HEK293 (cell line): ENCODE measurements around the gene CCM2.

Source experiments
- CTCF ChIA-PET: fragments of 350-600 bp; formaldehyde crosslinking; extraction: SDS; loops from one replicate; lab custom pipeline; 2021; ENCODE audit warnings: antibody characterized with exemption; lab: Yijun Ruan, JAX
- POLR2A ChIA-PET: fragments of 300-600 bp; formaldehyde crosslinking; extraction: SDS; loops from one replicate; lab custom pipeline; 2020; ENCODE audit warnings: antibody characterized with exemption, inconsistent platforms; lab: Yijun Ruan, JAX
- H3K27ac ChIP-seq: fragments of 200-500 bp; sonication (Bioruptor generic); 2 replicates; pipeline ENCODE4 v1.5.1; 2014; ENCODE audit warnings: low read depth, low read length, control low read depth, inconsistent platforms; ENCODE audit errors: extremely low read depth
- H3K36me3 ChIP-seq, 2 experiments: fragments of 200-500 bp in 1 of 2; sonication (Bioruptor generic) in 1 of 2; 1 replicate in 1 of 2; 2 replicates in 1 of 2; pipeline ENCODE4 v1.5.1; 2014 to 2017; ENCODE audit warnings: inconsistent platforms in 2 of 2, low read length in 2 of 2; ENCODE audit not compliant: control insufficient read depth in 2 of 2, insufficient read depth in 1 of 2
- H3K4me1 ChIP-seq: fragments of 200-500 bp; sonication (Bioruptor generic); 2 replicates; pipeline ENCODE4 v1.5.1; 2014; ENCODE audit warnings: mild to moderate bottlenecking, low read length, inconsistent platforms; ENCODE audit not compliant: control insufficient read depth, insufficient read depth
- H3K4me3 ChIP-seq: 2 replicates; pipeline ENCODE4 v1.5.1; 2011; ENCODE audit warnings: low read depth, mild to moderate bottlenecking, control low read depth, low read length, moderate library complexity
- H3K9me3 ChIP-seq: fragments of 200-500 bp; sonication (Bioruptor generic); 2 replicates; pipeline ENCODE4 v1.5.1; 2014; ENCODE audit warnings: low read depth, low read length, inconsistent platforms; ENCODE audit not compliant: control insufficient read depth, insufficient read depth
- GFI1B ChIP-seq: fragments of 450-650 bp; formaldehyde crosslinking; IDR thresholded peaks from 2 replicates; pipeline ENCODE4 v1.5.1; 2016; ENCODE audit warnings: missing biosample characterization, missing genetic modification characterization
- KLF9 ChIP-seq: fragments of 450-650 bp; formaldehyde crosslinking; IDR thresholded peaks from 2 replicates; pipeline ENCODE4 v1.5.1; 2016; ENCODE audit warnings: missing biosample characterization, missing genetic modification characterization, low read depth
- PRDM1 ChIP-seq: fragments of 450-650 bp; formaldehyde crosslinking; IDR thresholded peaks from 2 replicates; pipeline ENCODE4; 2016; ENCODE audit warnings: missing biosample characterization, missing genetic modification characterization
- SALL2 ChIP-seq: fragments of 450-650 bp; formaldehyde crosslinking; IDR thresholded peaks from 2 replicates; pipeline ENCODE4 v1.5.0; 2017; ENCODE audit warnings: missing biosample characterization, mild to moderate bottlenecking, missing genetic modification characterization, borderline replicate concordance
- SP3 ChIP-seq: fragments of 450-650 bp; formaldehyde crosslinking; IDR thresholded peaks from 2 replicates; pipeline ENCODE4 v1.5.1; 2016; ENCODE audit warnings: missing biosample characterization, missing genetic modification characterization
- ZBTB17 ChIP-seq: fragments of 450-650 bp; formaldehyde crosslinking; IDR thresholded peaks from 2 replicates; pipeline ENCODE4 v1.5.1; 2016; ENCODE audit warnings: missing biosample characterization, missing genetic modification characterization
- ZNF2 ChIP-seq: fragments of 450-650 bp; formaldehyde crosslinking; IDR thresholded peaks from 2 replicates; pipeline ENCODE4 v1.5.1; 2016; ENCODE audit warnings: missing biosample characterization, missing genetic modification characterization
- ZNF302 ChIP-seq: fragments of 450-650 bp; formaldehyde crosslinking; IDR thresholded peaks from 2 replicates; pipeline ENCODE4 v1.5.1; 2016; ENCODE audit warnings: missing biosample characterization, missing genetic modification characterization, low read depth
- ZNF433 ChIP-seq: fragments of 450-650 bp; formaldehyde crosslinking; IDR thresholded peaks from 2 replicates; pipeline ENCODE4 v1.5.1; 2016; ENCODE audit warnings: missing biosample characterization, missing genetic modification characterization, low read depth
- ZNF555 ChIP-seq: fragments of 450-650 bp; formaldehyde crosslinking; conservative IDR thresholded peaks from 2 replicates; pipeline ENCODE4 v1.5.1; 2017; ENCODE audit warnings: missing biosample characterization, mild to moderate bottlenecking, missing genetic modification characterization, inconsistent platforms
- ZNF658 ChIP-seq: fragments of 450-650 bp; formaldehyde crosslinking; IDR thresholded peaks from 2 replicates; pipeline ENCODE4; 2016; ENCODE audit warnings: missing biosample characterization, missing genetic modification characterization
- ZNF843 ChIP-seq: fragments of 450-650 bp; formaldehyde crosslinking; IDR thresholded peaks from 2 replicates; pipeline ENCODE4 v1.5.1; 2016; ENCODE audit warnings: missing biosample characterization, missing genetic modification characterization
- TF ChIP-seq, protein P1 (sequence below): fragments of 450-650 bp; formaldehyde crosslinking; conservative IDR thresholded peaks from 2 replicates; pipeline ENCODE4 v1.5.1; 2016; ENCODE audit warnings: low read depth, missing biosample characterization, missing genetic modification characterization
- TF ChIP-seq, protein P2 (sequence below): fragments of 450-650 bp; formaldehyde crosslinking; IDR thresholded peaks from 2 replicates; pipeline ENCODE4 v1.5.1; 2016; ENCODE audit warnings: missing biosample characterization, missing genetic modification characterization, borderline replicate concordance
- TF ChIP-seq, protein P3 (sequence below): fragments of 450-650 bp; formaldehyde crosslinking; IDR thresholded peaks from 2 replicates; pipeline ENCODE4 v1.5.1; 2016; ENCODE audit warnings: missing biosample characterization, missing genetic modification characterization, low read depth
- TF ChIP-seq, protein P4 (sequence below): fragments of 450-650 bp; formaldehyde crosslinking; IDR thresholded peaks from 2 replicates; pipeline ENCODE4; 2016; ENCODE audit warnings: missing biosample characterization, missing genetic modification characterization
- TF ChIP-seq, protein P5 (sequence below): sonication (generic); formaldehyde crosslinking; IDR thresholded peaks from 2 replicates; pipeline ENCODE4 v1.8.1; 2022; ENCODE audit warnings: mild to moderate bottlenecking, moderate library complexity, missing genetic modification reagents
- TF ChIP-seq, protein P6 (sequence below): fragments of 450-650 bp; formaldehyde crosslinking; IDR thresholded peaks from 2 replicates; pipeline ENCODE4 v1.5.1; 2016; ENCODE audit warnings: missing biosample characterization, missing genetic modification characterization

Gene CCM2

DNA sequence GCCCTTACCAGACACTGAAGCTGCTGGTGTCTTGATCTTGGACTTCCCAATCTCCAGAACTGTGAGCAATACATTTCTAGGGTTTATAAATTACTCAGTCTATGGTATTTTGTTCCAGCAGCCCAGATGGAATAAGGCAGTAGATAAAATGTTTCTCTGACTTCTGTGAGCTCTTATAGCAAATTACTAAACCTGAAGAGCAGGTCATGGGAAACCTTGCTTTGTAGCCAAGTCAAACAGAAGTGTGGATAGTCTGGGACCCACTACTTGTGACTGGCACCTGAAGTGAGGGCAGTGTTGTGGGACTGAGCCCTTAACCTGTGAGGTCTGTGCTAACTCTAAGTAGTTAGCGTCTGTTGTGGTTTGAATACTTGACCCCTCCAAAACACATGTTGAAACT is 116.0 kb downstream of the CCM2 start:
- no peak overlapping the region for H3K27ac ChIP-seq
- no peaks in the 10 kb centered on the region for H3K9me3 ChIP-seq
- H3K4me3 ChIP-seq, result no peak overlapping the region
- ChIA-PET CTCF (interaction anchor here (0.9 to 1.8 kb wide), 2 partner anchors 20 to 144 kb away, joined by 3 to 8 read pairs; no protein-coding TSS in a partner anchor), POLR2A (no interaction called here)
- no peak for TF ChIP-seq GFI1B (tag by site-specific recombination)
- no peak for TF ChIP-seq ZNF302 (tag by site-specific recombination)
- no peak for TF ChIP-seq ZNF555 (tag by site-specific recombination)
- TF ChIP-seq, protein P1, sequence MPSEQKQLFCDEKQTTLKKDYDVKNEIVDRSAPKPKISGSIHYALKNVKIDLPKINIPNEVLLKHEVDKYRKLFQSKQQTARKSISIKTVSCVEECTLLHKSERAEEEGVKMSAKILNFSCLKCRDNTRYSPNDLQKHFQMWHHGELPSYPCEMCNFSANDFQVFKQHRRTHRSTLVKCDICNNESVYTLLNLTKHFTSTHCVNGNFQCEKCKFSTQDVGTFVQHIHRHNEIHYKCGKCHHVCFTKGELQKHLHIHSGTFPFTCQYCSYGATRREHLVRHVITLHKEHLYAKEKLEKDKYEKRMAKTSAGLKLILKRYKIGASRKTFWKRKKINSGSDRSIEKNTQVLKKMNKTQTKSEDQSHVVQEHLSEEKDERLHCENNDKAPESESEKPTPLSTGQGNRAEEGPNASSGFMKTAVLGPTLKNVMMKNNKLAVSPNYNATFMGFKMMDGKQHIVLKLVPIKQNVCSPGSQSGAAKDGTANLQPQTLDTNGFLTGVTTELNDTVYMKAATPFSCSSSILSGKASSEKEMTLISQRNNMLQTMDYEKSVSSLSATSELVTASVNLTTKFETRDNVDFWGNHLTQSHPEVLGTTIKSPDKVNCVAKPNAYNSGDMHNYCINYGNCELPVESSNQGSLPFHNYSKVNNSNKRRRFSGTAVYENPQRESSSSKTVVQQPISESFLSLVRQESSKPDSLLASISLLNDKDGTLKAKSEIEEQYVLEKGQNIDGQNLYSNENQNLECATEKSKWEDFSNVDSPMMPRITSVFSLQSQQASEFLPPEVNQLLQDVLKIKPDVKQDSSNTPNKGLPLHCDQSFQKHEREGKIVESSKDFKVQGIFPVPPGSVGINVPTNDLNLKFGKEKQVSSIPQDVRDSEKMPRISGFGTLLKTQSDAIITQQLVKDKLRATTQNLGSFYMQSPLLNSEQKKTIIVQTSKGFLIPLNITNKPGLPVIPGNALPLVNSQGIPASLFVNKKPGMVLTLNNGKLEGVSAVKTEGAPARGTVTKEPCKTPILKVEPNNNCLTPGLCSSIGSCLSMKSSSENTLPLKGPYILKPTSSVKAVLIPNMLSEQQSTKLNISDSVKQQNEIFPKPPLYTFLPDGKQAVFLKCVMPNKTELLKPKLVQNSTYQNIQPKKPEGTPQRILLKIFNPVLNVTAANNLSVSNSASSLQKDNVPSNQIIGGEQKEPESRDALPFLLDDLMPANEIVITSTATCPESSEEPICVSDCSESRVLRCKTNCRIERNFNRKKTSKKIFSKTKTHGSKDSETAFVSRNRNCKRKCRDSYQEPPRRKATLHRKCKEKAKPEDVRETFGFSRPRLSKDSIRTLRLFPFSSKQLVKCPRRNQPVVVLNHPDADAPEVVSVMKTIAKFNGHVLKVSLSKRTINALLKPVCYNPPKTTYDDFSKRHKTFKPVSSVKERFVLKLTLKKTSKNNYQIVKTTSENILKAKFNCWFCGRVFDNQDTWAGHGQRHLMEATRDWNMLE (tag by site-specific recombination), result no peak
- TF ChIP-seq ZNF658 (tag by site-specific recombination), result no peak
- TF ChIP-seq, protein P2, sequence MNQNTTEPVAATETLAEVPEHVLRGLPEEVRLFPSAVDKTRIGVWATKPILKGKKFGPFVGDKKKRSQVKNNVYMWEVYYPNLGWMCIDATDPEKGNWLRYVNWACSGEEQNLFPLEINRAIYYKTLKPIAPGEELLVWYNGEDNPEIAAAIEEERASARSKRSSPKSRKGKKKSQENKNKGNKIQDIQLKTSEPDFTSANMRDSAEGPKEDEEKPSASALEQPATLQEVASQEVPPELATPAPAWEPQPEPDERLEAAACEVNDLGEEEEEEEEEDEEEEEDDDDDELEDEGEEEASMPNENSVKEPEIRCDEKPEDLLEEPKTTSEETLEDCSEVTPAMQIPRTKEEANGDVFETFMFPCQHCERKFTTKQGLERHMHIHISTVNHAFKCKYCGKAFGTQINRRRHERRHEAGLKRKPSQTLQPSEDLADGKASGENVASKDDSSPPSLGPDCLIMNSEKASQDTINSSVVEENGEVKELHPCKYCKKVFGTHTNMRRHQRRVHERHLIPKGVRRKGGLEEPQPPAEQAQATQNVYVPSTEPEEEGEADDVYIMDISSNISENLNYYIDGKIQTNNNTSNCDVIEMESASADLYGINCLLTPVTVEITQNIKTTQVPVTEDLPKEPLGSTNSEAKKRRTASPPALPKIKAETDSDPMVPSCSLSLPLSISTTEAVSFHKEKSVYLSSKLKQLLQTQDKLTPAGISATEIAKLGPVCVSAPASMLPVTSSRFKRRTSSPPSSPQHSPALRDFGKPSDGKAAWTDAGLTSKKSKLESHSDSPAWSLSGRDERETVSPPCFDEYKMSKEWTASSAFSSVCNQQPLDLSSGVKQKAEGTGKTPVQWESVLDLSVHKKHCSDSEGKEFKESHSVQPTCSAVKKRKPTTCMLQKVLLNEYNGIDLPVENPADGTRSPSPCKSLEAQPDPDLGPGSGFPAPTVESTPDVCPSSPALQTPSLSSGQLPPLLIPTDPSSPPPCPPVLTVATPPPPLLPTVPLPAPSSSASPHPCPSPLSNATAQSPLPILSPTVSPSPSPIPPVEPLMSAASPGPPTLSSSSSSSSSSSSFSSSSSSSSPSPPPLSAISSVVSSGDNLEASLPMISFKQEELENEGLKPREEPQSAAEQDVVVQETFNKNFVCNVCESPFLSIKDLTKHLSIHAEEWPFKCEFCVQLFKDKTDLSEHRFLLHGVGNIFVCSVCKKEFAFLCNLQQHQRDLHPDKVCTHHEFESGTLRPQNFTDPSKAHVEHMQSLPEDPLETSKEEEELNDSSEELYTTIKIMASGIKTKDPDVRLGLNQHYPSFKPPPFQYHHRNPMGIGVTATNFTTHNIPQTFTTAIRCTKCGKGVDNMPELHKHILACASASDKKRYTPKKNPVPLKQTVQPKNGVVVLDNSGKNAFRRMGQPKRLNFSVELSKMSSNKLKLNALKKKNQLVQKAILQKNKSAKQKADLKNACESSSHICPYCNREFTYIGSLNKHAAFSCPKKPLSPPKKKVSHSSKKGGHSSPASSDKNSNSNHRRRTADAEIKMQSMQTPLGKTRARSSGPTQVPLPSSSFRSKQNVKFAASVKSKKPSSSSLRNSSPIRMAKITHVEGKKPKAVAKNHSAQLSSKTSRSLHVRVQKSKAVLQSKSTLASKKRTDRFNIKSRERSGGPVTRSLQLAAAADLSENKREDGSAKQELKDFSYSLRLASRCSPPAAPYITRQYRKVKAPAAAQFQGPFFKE (tag by site-specific recombination), result no peak
- no peak for TF ChIP-seq ZNF2 (tag by site-specific recombination)
- TF ChIP-seq SP3 (tag by site-specific recombination), result no peak
- TF ChIP-seq, protein P3, sequence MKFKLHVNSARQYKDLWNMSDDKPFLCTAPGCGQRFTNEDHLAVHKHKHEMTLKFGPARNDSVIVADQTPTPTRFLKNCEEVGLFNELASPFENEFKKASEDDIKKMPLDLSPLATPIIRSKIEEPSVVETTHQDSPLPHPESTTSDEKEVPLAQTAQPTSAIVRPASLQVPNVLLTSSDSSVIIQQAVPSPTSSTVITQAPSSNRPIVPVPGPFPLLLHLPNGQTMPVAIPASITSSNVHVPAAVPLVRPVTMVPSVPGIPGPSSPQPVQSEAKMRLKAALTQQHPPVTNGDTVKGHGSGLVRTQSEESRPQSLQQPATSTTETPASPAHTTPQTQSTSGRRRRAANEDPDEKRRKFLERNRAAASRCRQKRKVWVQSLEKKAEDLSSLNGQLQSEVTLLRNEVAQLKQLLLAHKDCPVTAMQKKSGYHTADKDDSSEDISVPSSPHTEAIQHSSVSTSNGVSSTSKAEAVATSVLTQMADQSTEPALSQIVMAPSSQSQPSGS (tag by site-specific recombination), result no peak
- no peak for TF ChIP-seq SALL2 (tag by site-specific recombination)
- TF ChIP-seq, protein P4, sequence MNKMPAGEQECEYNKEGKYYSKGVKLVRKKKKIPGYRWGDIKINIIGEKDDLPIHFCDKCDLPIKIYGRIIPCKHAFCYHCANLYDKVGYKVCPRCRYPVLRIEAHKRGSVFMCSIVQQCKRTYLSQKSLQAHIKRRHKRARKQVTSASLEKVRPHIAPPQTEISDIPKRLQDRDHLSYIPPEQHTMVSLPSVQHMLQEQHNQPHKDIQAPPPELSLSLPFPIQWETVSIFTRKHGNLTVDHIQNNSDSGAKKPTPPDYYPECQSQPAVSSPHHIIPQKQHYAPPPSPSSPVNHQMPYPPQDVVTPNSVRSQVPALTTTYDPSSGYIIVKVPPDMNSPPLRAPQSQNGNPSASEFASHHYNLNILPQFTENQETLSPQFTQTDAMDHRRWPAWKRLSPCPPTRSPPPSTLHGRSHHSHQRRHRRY (tag by site-specific recombination), result no peak
- no peak for TF ChIP-seq KLF9 (tag by site-specific recombination)
- no peak for TF ChIP-seq ZBTB17 (tag by site-specific recombination)
- TF ChIP-seq PRDM1 (tag by site-specific recombination), result no peak
- no peak for TF ChIP-seq ZNF843 (tag by site-specific recombination)
- TF ChIP-seq, protein P5, sequence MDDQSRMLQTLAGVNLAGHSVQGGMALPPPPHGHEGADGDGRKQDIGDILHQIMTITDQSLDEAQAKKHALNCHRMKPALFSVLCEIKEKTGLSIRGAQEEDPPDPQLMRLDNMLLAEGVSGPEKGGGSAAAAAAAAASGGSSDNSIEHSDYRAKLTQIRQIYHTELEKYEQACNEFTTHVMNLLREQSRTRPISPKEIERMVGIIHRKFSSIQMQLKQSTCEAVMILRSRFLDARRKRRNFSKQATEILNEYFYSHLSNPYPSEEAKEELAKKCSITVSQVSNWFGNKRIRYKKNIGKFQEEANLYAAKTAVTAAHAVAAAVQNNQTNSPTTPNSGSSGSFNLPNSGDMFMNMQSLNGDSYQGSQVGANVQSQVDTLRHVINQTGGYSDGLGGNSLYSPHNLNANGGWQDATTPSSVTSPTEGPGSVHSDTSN, result no peak
- TF ChIP-seq, protein P6, sequence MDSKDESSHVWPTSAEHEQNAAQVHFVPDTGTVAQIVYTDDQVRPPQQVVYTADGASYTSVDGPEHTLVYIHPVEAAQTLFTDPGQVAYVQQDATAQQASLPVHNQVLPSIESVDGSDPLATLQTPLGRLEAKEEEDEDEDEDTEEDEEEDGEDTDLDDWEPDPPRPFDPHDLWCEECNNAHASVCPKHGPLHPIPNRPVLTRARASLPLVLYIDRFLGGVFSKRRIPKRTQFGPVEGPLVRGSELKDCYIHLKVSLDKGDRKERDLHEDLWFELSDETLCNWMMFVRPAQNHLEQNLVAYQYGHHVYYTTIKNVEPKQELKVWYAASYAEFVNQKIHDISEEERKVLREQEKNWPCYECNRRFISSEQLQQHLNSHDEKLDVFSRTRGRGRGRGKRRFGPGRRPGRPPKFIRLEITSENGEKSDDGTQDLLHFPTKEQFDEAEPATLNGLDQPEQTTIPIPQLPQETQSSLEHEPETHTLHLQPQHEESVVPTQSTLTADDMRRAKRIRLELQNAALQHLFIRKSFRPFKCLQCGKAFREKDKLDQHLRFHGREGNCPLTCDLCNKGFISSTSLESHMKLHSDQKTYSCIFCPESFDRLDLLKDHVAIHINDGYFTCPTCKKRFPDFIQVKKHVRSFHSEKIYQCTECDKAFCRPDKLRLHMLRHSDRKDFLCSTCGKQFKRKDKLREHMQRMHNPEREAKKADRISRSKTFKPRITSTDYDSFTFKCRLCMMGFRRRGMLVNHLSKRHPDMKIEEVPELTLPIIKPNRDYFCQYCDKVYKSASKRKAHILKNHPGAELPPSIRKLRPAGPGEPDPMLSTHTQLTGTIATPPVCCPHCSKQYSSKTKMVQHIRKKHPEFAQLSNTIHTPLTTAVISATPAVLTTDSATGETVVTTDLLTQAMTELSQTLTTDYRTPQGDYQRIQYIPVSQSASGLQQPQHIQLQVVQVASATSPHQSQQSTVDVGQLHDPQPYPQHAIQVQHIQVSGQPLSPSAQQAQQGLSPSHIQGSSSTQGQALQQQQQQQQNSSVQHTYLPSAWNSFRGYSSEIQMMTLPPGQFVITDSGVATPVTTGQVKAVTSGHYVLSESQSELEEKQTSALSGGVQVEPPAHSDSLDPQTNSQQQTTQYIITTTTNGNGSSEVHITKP (tag by site-specific recombination), result no peak
- no peak for TF ChIP-seq ZNF433
- H3K36me3 ChIP-seq, result no peaks in the 10 kb centered on the region
- H3K4me1 ChIP-seq, result no peaks in the 10 kb centered on the region
